A375 (cell line): ENCODE results near the gene FETUB. TPM values are rescaled to one million over a fixed set of nuclear protein-coding genes. Genes with fewer than 3 reads are reported as not detected.

ENCODE experiments used
- small RNA-seq: library from RNA; depleted of rRNA; stranded (forward); fragments of <200 nt; gene quantifications from one replicate; pipeline ENCODE3, GENCODE V24; 2014
- total RNA-seq: library from RNA; depleted of rRNA; stranded (reverse); fragments of >200 nt; shearing (Covaris generic); gene quantifications from 2 replicates; pipeline ENCODE4 v1.2.3, GENCODE V29; 2014; rRNA removed

FETUB gene, protein sequence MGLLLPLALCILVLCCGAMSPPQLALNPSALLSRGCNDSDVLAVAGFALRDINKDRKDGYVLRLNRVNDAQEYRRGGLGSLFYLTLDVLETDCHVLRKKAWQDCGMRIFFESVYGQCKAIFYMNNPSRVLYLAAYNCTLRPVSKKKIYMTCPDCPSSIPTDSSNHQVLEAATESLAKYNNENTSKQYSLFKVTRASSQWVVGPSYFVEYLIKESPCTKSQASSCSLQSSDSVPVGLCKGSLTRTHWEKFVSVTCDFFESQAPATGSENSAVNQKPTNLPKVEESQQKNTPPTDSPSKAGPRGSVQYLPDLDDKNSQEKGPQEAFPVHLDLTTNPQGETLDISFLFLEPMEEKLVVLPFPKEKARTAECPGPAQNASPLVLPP
- not detected in 2 replicates for total RNA-seq

DNA sequence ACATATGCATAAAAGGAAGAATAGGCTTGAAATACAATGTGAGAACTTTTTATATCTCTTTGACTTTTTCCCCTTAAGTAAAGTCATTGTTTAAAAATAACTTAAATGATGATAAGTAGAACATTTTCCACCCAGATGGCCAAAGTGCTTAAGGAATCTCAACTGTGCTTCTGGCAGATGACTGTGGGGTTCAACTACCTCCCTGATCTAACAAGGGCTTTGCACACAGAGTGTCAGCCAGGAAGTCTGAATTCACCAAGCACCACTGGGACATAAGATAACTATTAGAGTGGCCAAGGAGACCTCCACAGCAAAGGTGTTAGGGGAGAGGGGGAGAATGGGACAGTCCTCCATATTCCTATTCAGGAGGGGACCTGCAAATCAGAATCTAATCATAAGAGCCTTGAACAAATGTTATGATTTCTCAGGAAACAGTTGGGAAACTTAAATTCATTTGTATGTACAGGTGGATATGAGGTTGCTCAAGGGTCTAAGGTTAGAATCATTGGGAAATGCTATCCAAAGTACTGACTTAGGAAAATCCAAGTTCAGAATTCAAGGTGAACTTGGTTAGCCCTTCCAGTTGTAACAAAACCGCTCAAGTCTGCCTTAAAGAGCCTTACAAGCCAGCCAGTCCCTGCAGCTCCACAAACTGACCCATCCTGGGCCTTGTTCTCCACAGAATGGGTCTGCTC lies at the start of gene FETUB:
Gene FETUB (plus strand): TSS at position 622 of the 695 bp plus-strand sequence. CDS start 62 bp downstream, at position 684.

DNA sequence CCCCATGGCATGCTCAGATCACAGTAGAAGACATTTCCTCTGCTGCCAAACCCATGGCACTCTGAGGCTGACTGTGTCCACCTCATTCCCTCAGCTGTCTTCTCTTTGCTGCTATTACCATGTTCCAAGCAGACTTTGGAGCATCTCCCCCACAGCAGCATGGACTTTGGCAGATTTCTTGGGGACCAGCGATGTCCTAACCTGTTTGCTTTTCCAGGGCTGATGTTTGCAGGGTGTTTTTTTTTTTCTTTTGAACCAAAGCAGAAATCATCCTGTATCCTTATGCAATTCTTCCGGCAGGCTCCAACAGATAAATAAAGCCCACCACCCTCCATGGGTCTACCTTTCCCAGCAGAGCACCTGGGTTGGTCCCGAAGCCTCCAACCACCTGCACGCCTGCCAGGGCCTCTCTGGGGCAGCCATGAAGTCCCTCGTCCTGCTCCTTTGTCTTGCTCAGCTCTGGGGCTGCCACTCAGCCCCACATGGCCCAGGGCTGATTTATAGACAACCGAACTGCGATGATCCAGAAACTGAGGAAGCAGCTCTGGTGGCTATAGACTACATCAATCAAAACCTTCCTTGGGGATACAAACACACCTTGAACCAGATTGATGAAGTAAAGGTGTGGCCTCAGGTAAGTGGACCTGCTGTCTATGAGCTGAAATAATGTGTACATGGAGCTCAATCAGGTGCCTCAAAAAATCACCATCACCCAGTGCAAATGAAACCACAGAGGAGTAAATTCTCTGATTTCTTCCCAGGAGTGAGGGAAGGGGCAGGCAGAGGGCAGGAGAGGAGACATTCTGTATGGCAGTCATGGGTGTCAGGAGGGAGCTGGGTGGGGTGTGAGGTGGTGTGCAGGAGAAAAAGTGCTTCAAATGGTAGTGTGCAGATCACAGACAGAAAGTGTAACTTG lies 27.2 kb upstream of the FETUB start, which contains the start of gene AHSG:
Gene AHSG (plus strand): TSS at position 340 of the 916 bp plus-strand sequence. CDS start 82 bp downstream, at position 422.

DNA sequence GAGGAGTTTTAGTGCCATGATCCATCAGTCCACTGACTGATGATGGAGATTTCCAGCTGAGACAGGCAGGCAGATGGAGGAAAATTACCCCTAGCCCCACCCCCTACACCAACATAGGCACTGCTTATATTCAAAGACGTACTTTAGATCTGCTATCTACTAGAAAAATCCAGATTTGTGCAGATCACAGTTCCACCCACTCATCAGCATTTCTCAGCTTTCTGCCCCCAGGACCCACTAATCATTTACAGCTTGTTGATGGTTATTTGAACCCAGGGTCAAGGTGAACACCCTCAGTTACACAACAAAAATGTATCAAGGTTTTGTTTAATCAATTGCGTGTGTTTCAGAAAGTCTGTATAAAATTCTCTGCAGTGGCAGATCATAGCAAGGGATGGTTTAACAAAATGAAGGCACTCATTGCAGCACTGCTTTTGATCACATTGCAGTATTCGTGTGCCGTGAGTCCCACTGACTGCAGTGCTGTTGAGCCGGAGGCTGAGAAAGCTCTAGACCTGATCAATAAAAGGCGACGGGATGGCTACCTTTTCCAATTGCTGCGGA lies 25.5 kb downstream of the FETUB start, which contains the start of gene HRG:
Gene HRG (plus strand): TSS at position 390 of the 564 bp plus-strand sequence. CDS start 18 bp downstream, at position 408.

Small RNAs within 50 kb of the gene (small RNA-seq; reads per million reads assigned to genes)
- gene RF00017 = not detected

Other genes with a start within 250 kb of the FETUB start
- 0.40 and 0.57 TPM in 2 replicates for gene CRYGS, start 96.0 kb upstream of the FETUB start, total RNA-seq
- 7.1 and 7.4 TPM in 2 replicates for gene TBCCD1, start 73.1 kb upstream of the FETUB start, total RNA-seq
- gene DNAJB11, start 69.7 kb upstream of the FETUB start, total RNA-seq = 58.1 and 61.2 TPM in 2 replicates
- not detected in 2 replicates for gene AHSG, start 27.3 kb upstream of the FETUB start, total RNA-seq
- gene HRG, start 25.6 kb downstream of the FETUB start, total RNA-seq = not detected in 2 replicates
- not detected in 2 replicates for gene KNG1, start 77.0 kb downstream of the FETUB start, total RNA-seq
- 260 and 274 TPM in 2 replicates for gene EIF4A2, start 143.2 kb downstream of the FETUB start, total RNA-seq
- gene RFC4, start 166.1 kb downstream of the FETUB start, total RNA-seq = 43.6 and 53.6 TPM in 2 replicates
- gene ADIPOQ, start 202.3 kb downstream of the FETUB start, total RNA-seq = not detected in 2 replicates